HL-60/S4 treated with phorbol 12-myristate 13-acetate at 8.2 ng/mL for 4 days and 3 days (cell line): ENCODE measurements around the gene ANKFY1.
"Not testable (repeated sequence)": the region's sequence is repeated elsewhere in the genome, so short reads cannot be mapped to it uniquely, and the experiment has no call there.

Experiments
- in situ Hi-C: fragments of 300-500 bp; cut with MboI; formaldehyde crosslinking; loops from 2 replicates; pipeline ENCODE4 v1.15.0; 2022; ENCODE audit warnings: low sequenced_read_pairs

Gene ANKFY1

DNA sequence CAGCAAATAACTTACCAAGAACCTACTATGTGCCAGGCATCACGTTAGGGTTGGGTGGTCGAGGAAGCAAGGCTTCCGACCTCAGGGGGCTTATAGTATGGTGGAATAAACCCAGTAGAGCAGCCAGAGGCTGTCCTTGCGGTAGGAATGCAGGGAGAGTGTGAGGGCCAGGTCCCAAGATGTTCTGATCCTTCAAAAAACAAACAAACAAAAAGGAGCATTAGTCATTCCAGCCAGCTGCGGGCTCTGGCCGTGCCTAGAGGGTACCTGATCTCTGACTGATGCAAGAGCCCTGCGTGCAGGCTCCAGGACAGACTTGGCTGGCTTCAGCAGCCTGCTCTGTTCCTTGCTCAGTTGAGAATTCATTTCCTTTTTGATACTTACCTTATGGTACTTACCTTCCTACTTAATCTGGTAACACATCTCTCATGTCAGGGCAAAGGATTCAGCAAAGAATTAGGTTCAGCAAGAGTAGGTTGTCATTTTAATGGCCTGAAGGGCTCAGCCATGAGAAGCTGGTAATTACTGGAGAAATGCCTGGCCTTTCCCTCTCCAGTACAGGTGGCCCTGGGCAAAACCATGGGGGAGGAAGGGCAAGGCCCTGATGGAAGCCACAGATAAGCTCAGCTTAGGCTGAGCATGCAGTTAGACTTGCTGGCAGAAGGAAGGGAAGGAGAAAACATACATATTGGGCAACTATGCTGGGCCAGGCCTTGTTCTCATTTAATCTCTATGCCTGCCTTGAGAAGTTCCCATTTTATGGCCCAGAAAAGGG is 102.4 kb downstream of the ANKFY1 start:
- in situ Hi-C loops = no loop called here

DNA sequence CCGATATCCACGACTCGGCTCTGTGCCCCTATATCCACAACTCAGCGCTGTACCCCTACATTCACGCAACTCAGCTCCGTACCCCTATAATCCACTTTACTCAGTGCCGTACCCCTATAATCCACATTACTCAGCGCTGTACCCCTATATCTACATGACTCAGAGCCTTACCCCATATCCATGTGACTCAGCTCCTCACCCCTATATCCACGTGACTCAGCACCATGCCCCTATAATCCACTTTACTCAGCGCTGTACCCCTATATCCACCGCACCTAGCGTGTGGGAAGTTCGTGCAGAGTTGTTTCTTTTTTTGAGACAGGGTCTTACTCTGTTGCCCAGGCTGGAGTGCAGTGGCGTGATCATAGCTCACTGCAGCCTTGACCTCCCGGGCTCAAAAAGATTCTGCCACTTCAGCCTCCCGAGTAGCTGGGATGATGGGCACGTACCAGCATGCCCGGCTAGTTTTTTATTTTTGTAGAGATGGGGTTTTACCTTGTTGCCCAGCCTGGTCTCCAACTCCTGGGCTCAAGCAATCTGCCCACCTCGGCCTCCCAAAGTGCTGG is 103.4 kb downstream of the ANKFY1 start:
- in situ Hi-C loops = no loop called here

DNA sequence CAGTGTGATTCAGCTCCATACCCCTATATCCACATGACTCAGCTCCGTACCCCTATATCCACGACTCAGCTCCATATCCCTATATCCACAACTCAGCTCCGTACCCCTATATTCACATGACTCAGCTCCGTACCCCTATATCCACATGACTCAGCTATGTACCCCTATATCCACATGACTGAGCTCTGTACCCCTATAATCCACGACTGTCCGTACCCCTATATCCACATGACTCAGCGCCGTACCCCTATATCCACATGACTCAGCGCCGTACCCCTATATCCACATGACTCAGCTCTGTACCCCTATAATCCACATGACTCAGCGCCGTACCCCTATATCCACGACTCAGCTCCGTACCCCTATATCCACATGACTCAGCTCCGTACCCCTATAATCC is 104.0 kb downstream of the ANKFY1 start:
- in situ Hi-C loops = no loop called here

DNA sequence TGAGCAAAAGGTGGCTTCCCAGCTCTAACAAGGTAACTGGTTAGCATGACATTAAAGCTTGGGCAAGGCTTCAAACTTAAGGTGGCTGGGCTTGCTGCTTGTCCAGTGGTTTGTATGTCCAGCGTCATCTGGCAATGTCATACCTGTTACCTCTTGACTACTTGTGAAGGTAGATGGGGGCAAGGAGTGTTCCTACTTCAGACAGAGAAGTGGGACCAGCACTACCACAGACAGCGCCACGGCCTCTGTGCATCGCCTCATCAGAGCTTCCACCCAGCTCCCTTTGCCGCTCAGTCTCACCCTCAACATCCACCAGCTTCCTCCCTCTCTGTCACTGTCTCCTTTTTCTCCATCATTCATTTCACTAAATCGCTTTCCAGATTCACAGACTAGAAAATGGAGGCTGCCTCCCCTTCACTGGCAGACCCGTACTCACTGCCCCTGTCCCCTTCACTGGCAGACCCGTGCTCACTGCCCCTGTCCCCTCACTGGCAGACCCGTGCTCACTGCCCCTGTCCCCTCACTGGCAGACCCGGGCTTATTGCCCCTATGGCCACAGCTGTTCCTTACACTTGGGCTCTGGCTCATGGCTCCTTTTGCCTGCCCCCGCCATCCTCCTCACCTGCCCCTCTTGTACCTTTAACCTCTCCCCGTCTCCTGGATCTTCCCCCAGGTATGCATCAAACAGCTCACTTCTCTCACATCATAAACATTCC is 106.0 kb downstream of the ANKFY1 start:
- in situ Hi-C loops = no loop called here

DNA sequence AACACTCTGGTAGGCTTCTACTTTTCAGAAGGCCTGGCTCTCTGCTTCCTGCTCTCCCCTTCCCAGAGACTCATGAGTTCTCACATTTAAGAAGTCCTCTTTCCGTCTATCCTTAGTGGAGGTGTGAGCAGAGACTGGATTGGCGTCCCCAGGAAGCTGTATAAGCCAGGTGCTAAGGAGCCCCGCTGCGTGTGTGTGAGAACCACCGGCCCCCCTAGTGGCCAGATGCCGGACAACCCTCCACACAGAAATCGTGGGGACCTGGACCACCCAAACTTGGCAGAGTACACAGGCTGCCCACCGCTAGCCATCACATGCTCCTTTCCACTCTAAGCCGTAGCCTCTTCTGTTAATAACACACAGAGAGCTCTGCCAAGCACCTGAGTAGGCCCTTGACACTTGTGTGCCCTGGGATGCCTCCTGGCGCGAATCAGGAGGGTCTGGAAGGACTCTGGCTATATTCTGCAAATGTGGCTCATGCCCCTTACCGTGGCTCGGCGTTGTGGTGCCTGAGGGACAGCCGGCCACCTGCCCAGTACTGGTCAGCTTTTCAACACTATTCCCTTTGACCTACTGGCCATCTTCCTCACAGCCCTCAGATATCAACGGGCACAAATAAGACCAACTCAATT is 106.9 kb downstream of the ANKFY1 start:
- in situ Hi-C loops = no loop called here

DNA sequence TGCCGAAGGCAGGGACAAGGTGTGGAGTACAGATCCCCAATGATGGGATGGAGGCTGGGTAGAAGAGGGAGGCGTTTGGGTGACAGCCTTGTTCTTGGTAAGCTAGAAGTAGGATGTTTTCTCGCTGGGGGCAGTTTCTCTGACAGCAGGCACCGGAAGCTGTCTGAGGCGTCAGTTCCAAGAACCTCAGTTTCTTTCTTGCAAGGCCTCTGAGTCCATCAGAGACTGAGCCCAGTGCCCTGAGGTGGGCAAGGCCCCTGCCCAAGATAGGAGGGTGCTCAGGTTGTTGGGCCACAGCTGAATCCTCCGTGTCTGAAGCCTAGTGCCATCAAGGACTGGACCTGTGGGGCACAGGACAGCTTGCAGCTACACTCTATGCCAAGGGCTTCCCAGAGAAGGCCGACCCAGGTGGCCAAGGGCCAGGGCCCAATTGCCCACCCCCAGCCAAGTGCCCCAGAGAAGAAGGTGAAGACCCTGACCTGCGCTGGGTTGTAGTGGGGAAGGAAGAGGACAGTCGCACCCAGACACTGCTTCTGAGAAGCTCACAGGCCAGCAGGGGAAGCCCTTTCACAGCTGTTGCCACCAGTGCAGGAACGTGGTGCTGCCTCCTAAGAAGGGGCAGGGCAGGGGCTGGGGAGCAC is 107.7 kb downstream of the ANKFY1 start:
- in situ Hi-C loops = no loop called here

DNA sequence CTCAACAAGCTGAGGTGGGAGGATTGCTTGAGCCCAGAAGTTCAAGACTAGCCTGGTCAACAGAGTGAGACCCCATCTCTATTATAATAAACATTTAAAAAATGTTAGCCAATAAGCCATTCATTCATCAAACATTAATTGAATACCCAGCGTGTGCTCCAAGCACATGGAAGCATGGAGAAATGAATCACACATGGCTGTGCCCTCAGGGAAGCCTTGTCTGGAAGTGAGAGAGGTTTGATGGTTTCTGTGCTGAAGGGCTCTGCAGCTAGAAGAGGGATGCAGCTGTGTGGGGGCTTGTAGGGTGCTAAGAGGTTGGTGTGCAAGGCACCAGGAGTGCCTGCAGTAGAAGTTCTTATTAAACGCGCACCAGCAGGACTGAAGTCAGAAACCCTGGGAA is 109.6 kb downstream of the ANKFY1 start:
- in situ Hi-C loops = no loop called here

DNA sequence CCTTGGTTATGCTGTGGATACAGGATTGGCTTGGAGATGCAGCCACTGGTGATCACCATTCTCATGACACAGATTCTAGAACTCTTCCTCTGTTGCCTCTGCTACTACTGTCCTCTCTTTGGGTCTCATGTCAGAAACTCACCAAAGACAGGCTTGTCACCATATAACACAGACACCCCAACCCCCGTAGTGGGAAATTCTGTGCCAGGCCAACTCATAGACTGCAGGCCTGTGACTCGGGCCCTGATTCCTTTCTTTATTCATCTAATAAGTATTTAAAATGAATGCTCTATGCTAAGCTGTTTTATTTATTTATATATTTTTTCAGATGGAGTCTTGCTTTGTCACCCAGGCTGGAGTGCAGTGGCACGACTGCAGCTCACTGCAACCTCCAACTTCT is 111.3 kb downstream of the ANKFY1 start:
- in situ Hi-C loops = no loop called here

DNA sequence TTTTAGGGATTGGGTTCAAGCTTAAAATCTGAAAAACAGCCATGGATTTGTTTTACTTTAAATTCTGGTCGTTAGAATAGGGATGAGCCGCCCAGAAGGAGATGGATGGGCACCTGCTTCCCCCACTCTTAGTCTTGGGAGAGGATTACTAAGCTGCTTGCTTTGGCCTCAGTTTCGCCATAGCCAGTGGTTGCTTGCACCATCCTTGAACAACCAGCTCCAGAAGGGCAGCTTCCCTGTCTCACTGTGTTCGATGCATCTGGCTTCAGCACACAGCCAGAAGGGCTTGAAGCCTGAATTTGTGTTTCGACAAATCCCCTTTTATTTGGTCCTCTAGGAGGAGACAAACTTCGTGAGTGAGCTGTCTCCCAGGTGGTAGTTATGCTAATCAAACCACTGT is 113.7 kb downstream of the ANKFY1 start:
- in situ Hi-C loops = no loop called here

DNA sequence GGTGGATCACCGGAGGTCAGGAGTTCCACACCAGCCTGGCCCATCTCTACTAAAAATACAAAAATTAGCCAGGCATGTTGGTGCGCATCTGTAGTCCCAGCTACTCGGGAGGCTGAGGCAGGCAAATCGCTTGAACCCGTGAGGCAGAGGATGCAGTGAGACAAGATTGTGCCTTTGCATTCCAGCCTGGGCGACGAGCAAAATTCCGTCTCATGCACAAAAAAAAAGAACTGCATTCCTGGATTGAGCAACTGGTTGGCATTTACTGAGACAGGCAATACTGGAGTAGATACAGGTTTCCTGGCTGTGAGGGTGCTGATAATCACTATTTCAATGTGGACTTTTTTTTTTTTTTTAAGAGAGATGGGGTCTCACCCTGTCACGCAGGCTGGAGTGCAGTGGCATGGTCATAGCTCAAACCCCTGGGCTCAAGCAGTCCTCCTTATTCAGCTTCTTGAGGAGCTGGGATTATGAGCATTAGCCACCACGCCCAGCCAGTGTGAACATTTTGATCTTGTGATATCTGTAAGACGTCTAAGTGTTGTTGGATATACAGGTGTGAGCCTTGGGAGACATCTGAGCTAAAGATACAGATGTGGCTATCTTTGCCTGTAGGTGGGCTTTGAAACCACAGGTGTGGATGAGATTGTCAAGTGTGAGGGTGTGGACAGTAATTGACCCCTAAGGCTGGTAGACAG is 115.0 kb downstream of the ANKFY1 start:
- in situ Hi-C loops = no loop called here

DNA sequence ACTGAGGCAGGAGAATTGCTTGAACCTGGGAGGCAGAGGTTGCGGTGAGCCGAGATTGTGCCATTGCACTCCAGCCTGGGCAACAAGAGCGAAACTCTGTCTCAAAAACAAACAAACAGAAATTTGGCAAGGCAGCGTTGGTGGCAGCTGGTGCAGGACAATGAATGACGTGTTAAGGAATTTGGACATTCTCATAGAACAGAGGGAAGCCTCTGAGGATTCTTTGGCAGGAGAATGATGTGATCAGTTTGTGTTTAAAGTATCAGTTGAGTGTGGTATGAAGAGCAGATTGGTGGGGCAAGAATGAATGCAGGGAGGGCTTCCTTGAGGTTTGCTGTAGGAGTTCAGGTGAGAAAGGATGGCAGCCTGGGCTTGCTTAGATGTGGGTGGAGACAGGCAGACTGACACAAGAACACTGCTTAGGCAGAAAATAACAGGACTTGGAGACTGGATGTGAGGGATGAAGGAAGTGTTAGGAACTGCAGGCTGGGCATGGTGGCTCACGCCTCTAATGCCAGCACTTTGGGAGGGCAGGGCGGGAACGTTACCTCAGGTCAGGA is 115.9 kb downstream of the ANKFY1 start:
- in situ Hi-C loops = no loop called here

DNA sequence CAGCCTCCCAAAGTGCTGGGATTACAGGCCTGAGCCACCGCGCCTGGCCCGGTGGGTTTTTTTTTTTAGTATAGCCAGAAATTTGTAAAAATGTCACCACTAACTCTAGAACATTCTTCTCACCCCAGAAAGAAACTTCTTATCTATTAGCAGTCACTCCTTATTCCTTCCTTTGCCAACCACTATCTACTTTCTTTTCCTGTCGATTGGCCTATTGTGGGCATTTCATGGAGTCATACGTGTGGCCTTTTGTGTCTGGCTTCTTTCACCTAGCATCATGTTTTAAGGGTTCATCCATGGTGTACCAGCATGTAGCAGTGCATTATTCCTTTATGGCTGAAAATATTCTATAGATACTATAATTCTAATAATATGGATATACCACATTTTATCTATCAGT is 117.1 kb downstream of the ANKFY1 start:
- in situ Hi-C loops = no loop called here

DNA sequence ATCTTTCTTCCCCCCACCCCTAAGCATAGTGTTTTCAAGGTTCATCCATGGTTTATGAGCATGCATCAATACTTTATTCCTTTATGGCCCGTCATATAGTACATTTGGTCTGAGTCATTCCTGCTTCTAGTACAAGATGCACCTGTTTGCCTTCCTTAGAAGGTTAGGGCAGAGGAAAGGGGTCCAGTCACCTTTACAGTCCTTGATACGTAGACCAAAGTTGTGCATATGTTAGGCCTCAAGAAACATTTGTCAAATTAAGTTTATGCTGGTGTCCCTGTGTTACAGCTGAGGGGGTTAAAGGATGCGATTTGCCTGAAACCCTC is 119.4 kb downstream of the ANKFY1 start:
- in situ Hi-C loops = no loop called here

DNA sequence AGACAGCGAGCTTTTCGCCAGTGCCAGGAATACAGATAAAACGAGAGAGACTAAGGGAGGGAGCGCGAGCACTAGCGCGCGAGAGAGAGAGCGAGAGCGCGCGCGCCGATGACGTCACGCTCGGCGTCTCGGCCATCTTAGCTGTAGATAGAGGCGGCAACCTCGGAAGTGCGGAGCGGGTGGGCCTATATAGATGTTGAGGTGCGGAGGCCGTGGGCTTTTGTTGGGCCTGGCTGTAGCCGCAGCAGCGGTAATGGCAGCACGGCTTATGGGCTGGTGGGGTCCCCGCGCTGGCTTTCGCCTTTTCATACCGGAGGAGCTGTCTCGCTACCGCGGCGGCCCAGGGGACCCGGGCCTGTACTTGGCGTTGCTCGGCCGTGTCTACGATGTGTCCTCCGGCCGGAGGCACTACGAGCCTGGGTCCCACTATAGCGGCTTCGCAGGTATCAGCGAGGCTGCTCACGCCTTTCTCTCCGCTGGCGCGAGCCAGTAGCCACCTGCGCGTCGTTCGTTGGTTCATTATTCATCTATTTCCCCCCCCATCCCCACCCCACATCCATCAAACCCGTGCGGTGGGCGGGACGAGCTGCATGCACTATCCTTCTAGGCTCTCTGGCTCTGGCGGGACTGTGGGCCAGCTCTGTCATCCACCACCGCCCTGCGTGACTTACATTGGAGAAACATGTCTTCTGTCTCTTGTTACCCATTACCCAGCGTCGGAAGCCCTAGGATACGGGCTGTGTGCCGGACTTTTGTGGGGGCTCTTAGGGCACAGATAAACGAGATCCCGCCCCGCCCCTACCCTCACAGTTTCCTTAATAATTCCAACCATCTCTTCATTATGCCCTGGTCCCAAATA is 120.0 kb downstream of the ANKFY1 start:
- in situ Hi-C loops = no loop called here

DNA sequence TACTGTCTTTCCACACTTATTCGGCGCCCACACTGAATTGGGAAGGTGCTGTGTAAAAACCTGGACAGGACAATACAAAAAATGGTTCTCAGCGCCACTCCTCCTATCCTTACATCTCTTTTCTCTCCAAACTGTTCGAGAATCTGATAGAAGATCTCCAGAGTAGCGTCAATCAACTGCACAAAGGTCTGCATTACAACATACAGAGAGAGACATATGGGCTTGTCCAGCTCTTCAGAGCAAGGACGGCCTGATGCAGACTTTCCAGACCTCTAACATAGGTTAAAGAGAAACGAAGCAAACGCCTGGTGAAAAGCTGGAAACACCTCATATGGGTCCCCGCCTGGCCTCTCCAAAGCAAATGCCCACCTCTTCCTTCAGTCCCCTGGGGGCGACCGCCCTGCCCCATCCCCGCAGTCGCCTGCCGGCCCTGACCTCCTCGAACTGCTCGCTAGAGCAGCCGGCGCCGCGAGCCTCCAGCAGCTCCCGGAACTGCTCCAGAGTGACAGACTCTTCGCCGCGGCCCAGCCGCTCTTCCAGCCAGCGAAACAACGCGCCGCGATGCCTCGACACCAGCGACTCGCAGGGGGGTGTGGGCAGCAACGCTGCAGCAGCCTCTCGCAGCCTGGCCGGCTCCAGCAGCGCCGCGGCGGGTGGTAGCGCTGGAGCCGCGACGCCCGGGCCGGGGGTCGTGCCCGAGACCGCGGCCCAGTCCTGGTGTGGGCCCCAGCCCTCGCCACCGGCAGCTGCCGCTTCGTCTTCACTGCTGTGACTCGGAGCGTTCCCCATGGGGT is 121.5 kb downstream of the ANKFY1 start:
- in situ Hi-C loops = no loop called here

DNA sequence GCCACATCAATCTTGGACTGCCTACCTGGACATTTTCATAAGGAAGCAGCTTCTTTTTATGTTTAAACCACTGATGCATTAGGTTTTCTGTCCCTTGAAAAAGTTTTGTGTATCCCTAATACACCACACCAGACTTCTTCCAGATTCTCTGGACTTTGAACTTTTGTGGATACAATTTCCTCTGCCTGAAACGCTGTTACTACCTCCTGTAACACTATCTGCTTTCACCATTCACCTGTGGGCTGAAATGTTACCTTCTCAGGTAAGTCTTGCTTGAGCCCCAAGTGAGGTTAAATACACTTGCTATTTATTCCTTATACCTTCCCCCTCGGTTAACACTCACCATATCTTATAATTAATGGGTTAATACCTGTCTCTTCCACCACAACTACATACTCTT is 123.7 kb downstream of the ANKFY1 start:
- in situ Hi-C loops = no loop called here

DNA sequence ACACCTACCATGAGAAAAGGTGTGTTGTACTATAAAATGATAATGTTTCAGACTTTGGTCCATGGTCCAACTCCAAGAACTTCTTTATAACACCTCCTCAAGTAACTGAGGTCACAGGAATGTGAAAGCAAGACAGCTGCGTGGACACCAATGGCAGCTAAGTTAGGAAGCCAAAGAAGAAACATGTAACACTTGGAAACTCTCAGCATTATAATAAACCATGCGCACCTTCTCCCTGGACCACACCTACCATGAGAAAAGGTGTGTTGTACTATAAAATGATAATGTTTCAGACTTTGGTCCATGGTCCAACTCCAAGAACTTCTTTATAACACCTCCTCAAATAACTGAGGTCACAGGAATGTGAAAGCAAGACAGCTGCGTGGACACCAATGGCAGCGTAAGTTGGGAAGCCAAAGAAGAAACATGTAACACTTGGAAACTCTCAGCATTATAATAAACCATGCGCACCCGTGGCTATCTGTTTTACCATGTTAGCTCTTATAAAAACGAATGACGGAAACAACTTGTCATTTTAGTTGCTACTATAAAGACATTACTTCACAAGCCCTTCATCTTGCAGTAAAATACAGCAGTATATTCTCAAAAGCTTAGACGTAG is 124.8 kb downstream of the ANKFY1 start:
- in situ Hi-C loops = not testable (repeated sequence)

DNA sequence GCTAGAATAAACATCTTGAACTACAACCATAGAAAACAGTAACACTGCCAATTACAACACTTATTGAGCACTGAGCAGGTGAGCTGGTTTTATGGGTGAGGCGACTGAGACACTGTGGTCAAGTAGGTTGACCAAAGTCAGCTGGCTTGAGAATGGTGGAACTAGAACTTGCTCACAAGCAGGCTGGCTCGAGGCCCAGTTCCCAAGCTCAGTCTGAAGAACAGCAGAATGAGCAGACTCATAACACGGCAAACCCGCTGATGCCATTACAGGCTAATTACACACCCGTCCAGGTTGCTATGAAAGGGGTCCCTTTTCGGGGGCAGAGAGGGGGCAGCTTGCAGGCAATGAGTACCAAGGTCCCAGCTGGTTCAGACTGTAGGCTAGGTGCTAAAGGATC is 127.4 kb downstream of the ANKFY1 start:
- in situ Hi-C loops = no loop called here
